H9 (cell line): ENCODE results near the gene DGCR2. TPM values are rescaled to one million over a fixed set of nuclear protein-coding genes. Genes with fewer than 3 reads are reported as not detected.
"Not testable (repeated sequence)": the region's sequence is repeated elsewhere in the genome, so short reads cannot be mapped to it uniquely, and the experiment has no call there.

Experiments used
- DNase-seq: peaks from one replicate; pipeline ENCODE4 v3.0.0-alpha.2; 2017
- H2AFZ ChIP-seq: one replicate; pipeline ENCODE4 v1.6.1; 2013; ENCODE audit warnings: mild to moderate bottlenecking, low read length, control low read depth, moderate library complexity
- H2AK5ac ChIP-seq: 2 replicates; pipeline ENCODE4 v1.6.1; 2013; ENCODE audit warnings: low read length, control low read depth, mixed read lengths; ENCODE audit not compliant: insufficient read length
- H2BK120ac ChIP-seq: one replicate; pipeline ENCODE4 v1.6.1; 2013; ENCODE audit warnings: low read depth, mild to moderate bottlenecking, low read length, control low read depth, inconsistent platforms; ENCODE audit not compliant: poor library complexity, severe bottlenecking
- H2BK12ac ChIP-seq: 2 replicates; pipeline ENCODE4 v1.6.1; 2013; ENCODE audit warnings: low read length, control low read depth, mixed read lengths, low read depth; ENCODE audit not compliant: insufficient read length
- H2BK15ac ChIP-seq: 2 replicates; pipeline ENCODE4 v1.6.1; 2013; ENCODE audit warnings: low read depth, low read length, control low read depth
- H2BK20ac ChIP-seq: one replicate; pipeline ENCODE4 v1.6.1; 2013; ENCODE audit warnings: low read depth, mild to moderate bottlenecking, low read length, control low read depth, inconsistent platforms; ENCODE audit not compliant: poor library complexity, severe bottlenecking
- H2BK5ac ChIP-seq: 2 replicates; pipeline ENCODE4 v1.6.1; 2013; ENCODE audit warnings: low read length, control low read depth, mixed read lengths; ENCODE audit not compliant: insufficient read length
- H3K14ac ChIP-seq: 2 replicates; pipeline ENCODE4 v1.6.1; 2013; ENCODE audit warnings: low read length, control low read depth; ENCODE audit not compliant: insufficient read depth
- H3K18ac ChIP-seq: 2 replicates; pipeline ENCODE4 v1.6.1; 2013; ENCODE audit warnings: low read depth, mild to moderate bottlenecking, mixed read lengths, low read length, control low read depth; ENCODE audit not compliant: insufficient read length
- H3K23ac ChIP-seq: 2 replicates; pipeline ENCODE4 v1.6.1; 2013; ENCODE audit warnings: low read length, control low read depth, mixed read lengths, low read depth; ENCODE audit not compliant: insufficient read length
- H3K23me2 ChIP-seq: 2 replicates; pipeline ENCODE4 v1.6.1; 2013; ENCODE audit warnings: low read depth, mild to moderate bottlenecking, mixed read lengths, low read length, control low read depth; ENCODE audit not compliant: insufficient read length, poor library complexity, severe bottlenecking
- H3K27ac ChIP-seq: 2 replicates; pipeline ENCODE4 v1.5.1; 2013; ENCODE audit warnings: low read length, control low read depth, mixed read lengths, low read depth; ENCODE audit not compliant: insufficient read length
- H3K27me3 ChIP-seq: 2 replicates; pipeline ENCODE4 v1.6.1; 2013; ENCODE audit warnings: low read length, control low read depth, inconsistent platforms; ENCODE audit not compliant: insufficient read depth
- H3K4ac ChIP-seq: 2 replicates; pipeline ENCODE4 v1.6.1; 2013; ENCODE audit warnings: low read depth, mild to moderate bottlenecking, control low read depth, inconsistent platforms, low read length, moderate library complexity
- H3K4me1 ChIP-seq: 2 replicates; pipeline ENCODE4 v1.6.1; 2013; ENCODE audit warnings: low read length, control low read depth, inconsistent platforms; ENCODE audit not compliant: insufficient read depth
- H3K4me2 ChIP-seq: 2 replicates; pipeline ENCODE4 v1.6.1; 2013; ENCODE audit warnings: low read length, control low read depth, mixed read lengths; ENCODE audit not compliant: insufficient read length, insufficient read depth
- H3K56ac ChIP-seq: 2 replicates; pipeline ENCODE4 v1.6.1; 2013; ENCODE audit warnings: low read depth, mild to moderate bottlenecking, mixed read lengths, low read length, control low read depth; ENCODE audit not compliant: insufficient read length
- H3K79me1 ChIP-seq: 2 replicates; pipeline ENCODE4 v1.6.1; 2013; ENCODE audit warnings: low read depth, mild to moderate bottlenecking, moderate library complexity, low read length, control low read depth, inconsistent platforms; ENCODE audit not compliant: insufficient read depth, poor library complexity, severe bottlenecking
- H3K79me2 ChIP-seq: 2 replicates; pipeline ENCODE4 v1.6.1; 2013; ENCODE audit warnings: low read length, control low read depth, inconsistent platforms; ENCODE audit not compliant: insufficient read depth
- H3K9ac ChIP-seq: 2 replicates; pipeline ENCODE4 v1.6.1; 2013; ENCODE audit warnings: low read length, control low read depth, mixed read lengths; ENCODE audit not compliant: insufficient read length; ENCODE audit errors: extremely low read depth
- H3K9me3 ChIP-seq: one replicate; pipeline ENCODE4 v1.6.1; 2013; ENCODE audit warnings: low read depth, low read length, inconsistent platforms; ENCODE audit not compliant: control insufficient read depth
- H3T11ph ChIP-seq: one replicate; pipeline ENCODE4 v1.6.1; 2013; ENCODE audit warnings: mild to moderate bottlenecking, low read length, control low read depth, inconsistent platforms
- H4K20me1 ChIP-seq: one replicate; pipeline ENCODE4 v1.6.1; 2013; ENCODE audit not compliant: control insufficient read depth, insufficient read length, insufficient read depth
- H4K5ac ChIP-seq: 2 replicates; pipeline ENCODE4 v1.6.1; 2013; ENCODE audit warnings: low read depth, mild to moderate bottlenecking, mixed read lengths, low read length, control low read depth; ENCODE audit not compliant: insufficient read length
- H4K8ac ChIP-seq: replicated peaks from 2 replicates; pipeline ENCODE4 v1.6.1; 2013; ENCODE audit warnings: low read length, control low read depth, mixed read lengths, low read depth; ENCODE audit not compliant: insufficient read length
- H4K91ac ChIP-seq: 2 replicates; pipeline ENCODE4 v1.6.1; 2013; ENCODE audit warnings: low read depth, mild to moderate bottlenecking, moderate library complexity, mixed read lengths, low read length, control low read depth; ENCODE audit not compliant: insufficient read length
- H3K27ac Mint-ChIP-seq, 3 experiments: 2 replicates in 2 of 3; 3 replicates in 1 of 3; pipeline ENCODE4 v1.8.0; 2020 to 2021; ENCODE audit warnings: mixed read lengths in 3 of 3, mild to moderate bottlenecking in 1 of 3, moderate library complexity in 1 of 3
- H3K27me3 Mint-ChIP-seq: 2 replicates; pipeline ENCODE4 v1.8.0; 2021; ENCODE audit warnings: low read depth, mild to moderate bottlenecking, moderate library complexity, mixed read lengths
- H3K36me3 Mint-ChIP-seq, 3 experiments: 2 replicates in 2 of 3; 3 replicates in 1 of 3; pipeline ENCODE4 v1.8.0; 2020 to 2021; ENCODE audit warnings: low read depth in 3 of 3, mixed read lengths in 3 of 3; ENCODE audit not compliant: insufficient read depth in 1 of 3
- H3K4me1 Mint-ChIP-seq, 2 experiments: 2 replicates each; pipeline ENCODE4 v1.8.0; 2020; ENCODE audit warnings: mixed read lengths in 2 of 2
- H3K4me3 Mint-ChIP-seq, 2 experiments: 2 replicates in 1 of 2; 3 replicates in 1 of 2; pipeline ENCODE4 v1.8.0; 2020 to 2021; ENCODE audit warnings: mild to moderate bottlenecking in 2 of 2, mixed read lengths in 2 of 2, moderate library complexity in 1 of 2
- H3K9me3 Mint-ChIP-seq, 2 experiments: 2 replicates in 1 of 2; 3 replicates in 1 of 2; pipeline ENCODE4 v1.8.0; 2020; ENCODE audit warnings: mild to moderate bottlenecking in 2 of 2, mixed read lengths in 2 of 2, moderate library complexity in 1 of 2
- CTCF ChIP-seq: fragments of 200-600 bp; sonication (generic); conservative IDR thresholded peaks from 3 replicates; pipeline ENCODE4 v1.8.0; 2021; ENCODE audit warnings: antibody characterized with exemption, mild to moderate bottlenecking
- WGBS: extraction: QIAGEN DNeasy Blood & Tissue Kit; methylation state at CpG from one replicate; pipeline ENCODE4 v1.1.7; 2013; ENCODE audit warnings: missing lambda C conversion rate, low lambda C conversion rate, mixed read lengths; ENCODE audit not compliant: insufficient read length; ENCODE audit errors: extremely low coverage; 5-methylcytosine and 5-hydroxymethylcytosine counted together
- total RNA-seq: library from RNA; stranded (reverse); gene quantifications from 2 replicates; pipeline ENCODE4 v1.2.1, GENCODE V29; 2021

The DGCR2 gene
- total RNA-seq, 1 experiment from 2014 or later = 47.2 TPM

- Histone ChIP-seq H3T11ph (no peak overlapping the region), H3K79me2 (no peaks in the 10 kb centered on the region), H4K5ac (no peak overlapping the region), H3K9ac (no peak overlapping the region), H2BK5ac (no peak overlapping the region), H4K20me1 (no peaks in the 10 kb centered on the region), H2AFZ (no peak overlapping the region), H3K4ac (no peak overlapping the region), H4K8ac (no peak overlapping the region), H3K4me1 (no peaks in the 10 kb centered on the region), H3K27ac (no peak overlapping the region), H3K79me1 (no peaks in the 10 kb centered on the region), H3K56ac (no peak overlapping the region), H2BK20ac (no peak overlapping the region), H3K4me2 (no peak overlapping the region), H3K9me3 (no peaks in the 10 kb centered on the region), H2BK15ac (no peak overlapping the region), H4K91ac (no peak overlapping the region), H3K14ac (no peak overlapping the region), H2BK12ac (no peak overlapping the region), H2BK120ac (no peak overlapping the region), H3K23me2 (no peaks in the 10 kb centered on the region), H3K23ac (no peak overlapping the region), H3K18ac (no peak overlapping the region), H2AK5ac (no peak overlapping the region), H3K27me3 (no peaks in the 10 kb centered on the region)
- H3K27me3 Mint-ChIP-seq = peaks cover 2% of the 10 kb centered on the region; the same call in 1 of the 2 replicates
- no peak overlapping the region for H3K27ac Mint-ChIP-seq
- TF ChIP-seq CTCF = no peak
- H3K9me3 Mint-ChIP-seq = peaks cover 0 to 2% of the 10 kb centered on the region in 2 experiments; a peak in 1 of 5 replicates
- no peaks in the 10 kb centered on the region for H3K36me3 Mint-ChIP-seq
- no peak for DNase-seq
- no CpG with 5 or more reads among the region's 5 CpGs for WGBS
- no peak overlapping the region for H3K4me3 Mint-ChIP-seq
- peaks cover 6% of the 10 kb centered on the region in 2 experiments; a peak in 3 of 4 replicates for H3K4me1 Mint-ChIP-seq
Observed at GRCh38 chr22:19012308-19012986, 109.8 kb downstream of the DGCR2 start.

GRCh38 chr22:19011611-19012010, 110.6 kb downstream of the DGCR2 start:
- not testable (repeated sequence) for H3K4me1 Mint-ChIP-seq, H3K14ac ChIP-seq, H3K36me3 Mint-ChIP-seq, H4K8ac ChIP-seq, H4K5ac ChIP-seq, H3K9me3 ChIP-seq, H3K4ac ChIP-seq, H2BK12ac ChIP-seq, DNase-seq, H3K23ac ChIP-seq, H3K27ac ChIP-seq, H3K79me2 ChIP-seq, H3K9ac ChIP-seq, H3K56ac ChIP-seq, H4K91ac ChIP-seq, H3K18ac ChIP-seq, H2BK20ac ChIP-seq, H2AK5ac ChIP-seq, H3K9me3 Mint-ChIP-seq, H3K23me2 ChIP-seq, H2AFZ ChIP-seq, H3K4me2 ChIP-seq, H2BK120ac ChIP-seq, H3T11ph ChIP-seq, H3K27me3 Mint-ChIP-seq, H3K4me1 ChIP-seq, H2BK15ac ChIP-seq, H3K27ac Mint-ChIP-seq, H3K27me3 ChIP-seq, H4K20me1 ChIP-seq, H2BK5ac ChIP-seq, H3K79me1 ChIP-seq, H3K4me3 Mint-ChIP-seq
- WGBS = no CpG with 5 or more reads among the region's 9 CpGs
